Inferior parietal cortex (tissue), 1 donor: ENCODE data around the gene KRTAP10-2.
"Not testable (repeated sequence)": the region's sequence is repeated elsewhere in the genome, so short reads cannot be mapped to it uniquely, and the experiment has no call there.

Experiments used
- DNase-seq: peaks from one replicate; pipeline ENCODE4 v3.0.0-alpha.2; 2016; ENCODE audit errors: extremely low spot score

The KRTAP10-2 gene

DNA sequence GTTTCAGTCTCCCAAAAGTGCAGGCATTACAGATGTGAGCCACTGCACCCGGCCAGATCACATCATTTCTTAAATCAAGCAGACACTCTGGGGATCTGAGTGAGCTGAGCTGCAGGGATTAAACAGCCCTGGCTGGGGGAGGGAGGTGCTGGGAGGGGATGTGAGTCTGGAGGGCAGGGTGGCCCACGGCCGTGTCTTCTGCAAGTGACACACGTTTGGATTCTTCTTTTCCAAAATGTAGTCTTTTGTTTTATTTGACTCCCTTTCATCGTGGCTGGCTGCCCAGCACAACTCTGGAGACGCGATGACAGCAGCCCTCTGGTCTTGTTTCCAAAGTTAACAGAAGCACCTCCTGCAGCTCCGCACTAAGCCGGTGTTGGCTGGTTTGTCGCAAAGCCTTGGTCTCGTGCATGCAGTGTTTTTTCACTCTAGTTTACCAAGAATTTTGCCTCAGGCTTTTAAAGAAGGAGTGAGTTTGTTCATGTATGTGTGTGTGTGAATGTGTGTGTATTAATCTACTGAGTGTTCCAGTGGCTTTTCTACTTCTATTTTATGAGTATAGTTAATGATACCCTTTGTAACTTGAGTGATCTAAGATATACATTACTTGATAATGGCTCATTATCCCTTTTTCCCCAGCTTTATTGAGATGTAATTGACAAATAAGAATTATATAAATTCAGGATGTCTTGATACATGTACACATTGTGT lies 31.9 kb upstream of the KRTAP10-2 start:
- DNase-seq = no peak

DNA sequence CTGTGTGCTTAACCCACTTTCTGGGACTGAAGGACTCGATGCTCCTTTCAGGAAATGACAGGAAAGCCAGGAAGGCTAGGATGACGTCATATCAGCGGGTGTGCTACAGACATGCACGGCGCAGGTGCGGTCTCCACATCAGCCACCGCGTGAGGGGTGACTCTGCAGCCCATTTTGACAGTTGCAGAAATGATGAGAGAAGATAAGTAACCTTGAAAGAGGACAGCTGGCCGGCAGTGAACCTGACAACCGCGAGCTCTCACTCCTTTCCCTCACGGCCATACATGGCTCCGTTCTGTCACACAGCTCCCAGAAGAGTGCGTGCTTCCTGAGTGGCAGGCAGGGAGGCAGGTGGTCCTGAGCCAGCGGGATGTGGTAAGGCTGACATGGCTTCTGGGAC lies 30.8 kb upstream of the KRTAP10-2 start:
- DNase-seq = no peak

DNA sequence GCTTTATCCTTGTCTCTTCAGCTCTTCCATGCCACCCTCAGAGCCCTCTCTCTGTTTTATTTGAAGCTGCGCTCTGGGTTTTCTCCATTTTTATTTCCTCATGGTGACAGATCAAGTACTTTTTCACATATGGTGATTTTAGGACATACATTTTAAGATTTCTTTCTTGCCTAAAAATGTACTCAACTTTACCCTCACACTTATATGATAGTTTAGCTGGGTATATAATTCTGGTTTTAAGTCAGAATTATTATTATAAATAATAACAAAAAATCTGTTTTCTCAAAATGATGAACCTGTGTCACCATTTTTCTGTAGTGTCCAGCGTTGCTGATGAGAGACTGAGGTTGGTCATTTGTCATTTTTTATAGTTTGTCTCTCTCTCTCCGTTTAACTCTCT lies 29.9 kb upstream of the KRTAP10-2 start:
- DNase-seq = no peak

DNA sequence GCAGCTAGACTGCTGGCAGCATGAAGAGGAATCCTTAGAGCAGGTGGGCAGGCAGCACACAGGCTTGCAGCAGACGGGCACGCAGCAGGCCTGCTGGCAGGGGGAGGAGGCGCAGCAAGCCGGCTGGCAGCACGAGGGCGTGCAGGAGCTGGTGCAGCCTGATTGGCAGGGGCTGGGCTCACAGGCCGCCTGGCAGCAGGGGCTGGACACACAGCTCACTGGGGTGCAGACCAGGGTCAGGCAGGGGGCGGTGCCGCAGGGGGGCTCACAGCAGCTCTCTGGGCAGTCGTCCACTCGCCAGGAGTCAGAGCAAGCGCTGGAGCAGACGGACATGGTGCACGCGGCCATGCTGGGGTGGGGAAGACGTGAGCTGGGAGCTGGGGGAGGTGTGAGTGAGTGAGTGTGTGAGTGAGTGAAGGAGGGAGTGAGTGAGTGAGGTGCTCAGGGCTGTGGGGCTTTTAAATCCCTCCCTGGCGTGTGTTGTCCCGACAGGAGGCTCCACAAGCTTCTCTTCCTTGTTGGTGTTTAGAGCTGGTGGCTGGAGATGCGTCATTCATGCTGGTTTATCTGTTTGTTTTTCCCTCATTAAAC lies 29.0 kb upstream of the KRTAP10-2 start, which contains the start of gene KRTAP10-5:
Gene KRTAP10-5 (minus strand): TSS at position 374 of the 591 bp plus-strand sequence. CDS start 26 bp downstream, at position 348.
- DNase-seq = not testable (repeated sequence)

DNA sequence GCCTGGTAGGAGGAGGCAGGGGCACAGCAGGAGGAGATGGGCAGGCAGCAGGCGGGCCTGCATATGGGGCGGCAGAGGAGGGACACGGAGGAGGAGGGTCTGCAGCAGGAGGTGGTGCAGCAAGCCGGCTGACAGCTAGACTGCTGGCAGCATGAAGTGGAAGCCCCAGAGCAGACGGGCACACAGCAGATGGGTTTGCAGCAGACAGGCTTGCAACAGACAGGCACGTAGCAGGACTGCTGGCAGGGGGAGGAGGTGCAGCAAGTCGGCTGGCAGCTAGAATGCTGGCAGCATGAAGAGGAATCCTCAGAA lies 28.5 kb upstream of the KRTAP10-2 start:
- no peak for DNase-seq

DNA sequence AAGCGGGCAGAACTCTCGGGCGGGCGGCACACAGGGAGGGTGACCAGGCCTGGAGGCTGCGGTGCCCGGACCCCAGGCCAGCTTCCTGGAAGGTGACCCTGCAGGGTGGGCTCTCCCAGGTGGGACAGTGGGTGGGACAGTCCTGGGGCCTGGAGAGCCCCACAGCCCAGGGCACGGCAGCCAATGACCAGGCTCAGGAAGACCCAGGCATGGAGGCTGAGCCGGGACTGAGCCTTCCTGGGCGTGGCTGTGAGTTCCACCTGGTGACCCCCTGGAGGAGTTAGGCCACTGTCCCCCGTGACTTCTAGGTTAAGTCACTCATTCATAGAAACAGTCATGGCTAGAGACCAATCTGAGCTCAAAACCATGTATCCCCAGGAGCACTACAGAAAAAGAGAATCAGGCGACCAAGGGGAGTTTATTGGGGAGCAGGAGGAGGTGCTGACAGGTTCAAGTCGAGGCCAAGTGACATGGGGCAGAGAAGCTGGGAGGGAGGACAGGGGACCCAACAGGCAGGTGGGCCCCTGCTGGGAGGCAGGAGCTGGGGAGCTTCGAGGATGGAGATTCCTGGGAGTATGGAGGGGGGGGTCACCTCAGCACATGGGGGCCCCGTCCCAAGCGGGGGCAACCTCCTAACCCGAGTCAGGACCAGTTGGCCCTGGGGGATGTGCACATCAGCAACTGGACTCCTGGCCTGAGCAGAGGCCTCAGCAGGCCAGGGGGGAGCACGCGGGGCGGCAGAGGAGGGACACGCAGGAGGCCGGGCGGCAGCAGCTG lies 27.9 kb upstream of the KRTAP10-2 start:
- no peak for DNase-seq

DNA sequence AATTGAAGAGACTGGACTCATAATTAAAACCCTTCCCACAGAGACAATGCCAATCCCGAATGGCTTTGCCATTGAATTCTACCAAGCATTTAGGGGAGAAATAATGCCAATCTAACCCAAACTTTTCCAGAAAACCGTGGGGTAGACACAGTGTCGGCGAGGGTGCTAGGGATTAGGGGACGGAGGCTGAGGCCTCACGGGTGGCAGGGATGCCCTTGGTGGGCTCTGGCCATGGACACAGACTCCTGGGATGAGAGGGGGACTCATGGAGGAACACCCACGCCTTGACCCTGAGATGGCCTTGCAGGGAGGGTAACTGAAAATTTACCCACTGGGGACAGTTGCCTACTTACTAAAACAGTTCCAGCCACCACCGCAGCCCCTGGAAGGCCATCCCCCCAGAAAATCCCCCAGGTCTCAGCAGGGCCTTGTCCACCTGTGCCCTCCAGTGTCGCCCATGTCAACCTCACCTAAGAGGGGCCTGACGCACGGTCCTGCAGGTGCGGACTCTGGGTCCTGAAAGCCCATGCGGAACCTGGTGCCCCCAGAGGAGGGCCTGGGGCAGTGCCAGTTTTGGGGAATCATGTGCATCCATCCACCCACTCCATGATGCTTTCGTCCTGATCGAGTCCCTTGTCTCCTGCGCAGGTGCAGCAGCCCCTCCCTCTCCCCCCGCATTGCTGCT lies 27.2 kb upstream of the KRTAP10-2 start:
- no peak for DNase-seq

DNA sequence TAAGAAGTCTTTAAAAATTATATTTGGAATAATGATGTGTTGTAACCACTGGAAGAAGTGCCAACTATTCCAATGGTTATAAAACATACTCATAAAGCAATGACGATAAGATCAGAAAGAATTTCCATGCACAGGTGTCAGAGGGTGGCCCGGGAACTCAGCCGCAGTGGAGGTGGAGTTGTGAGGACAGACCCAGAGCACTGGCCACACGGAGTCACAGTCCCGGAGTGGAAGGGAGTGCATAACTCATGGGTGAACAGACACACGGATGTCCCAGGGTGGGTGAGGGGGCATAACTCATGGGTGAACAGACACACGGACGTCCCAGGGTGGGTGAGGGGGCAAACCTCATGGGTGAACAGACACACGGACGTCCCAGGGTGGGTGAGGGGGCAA lies 24.7 kb upstream of the KRTAP10-2 start:
- DNase-seq = no peak

DNA sequence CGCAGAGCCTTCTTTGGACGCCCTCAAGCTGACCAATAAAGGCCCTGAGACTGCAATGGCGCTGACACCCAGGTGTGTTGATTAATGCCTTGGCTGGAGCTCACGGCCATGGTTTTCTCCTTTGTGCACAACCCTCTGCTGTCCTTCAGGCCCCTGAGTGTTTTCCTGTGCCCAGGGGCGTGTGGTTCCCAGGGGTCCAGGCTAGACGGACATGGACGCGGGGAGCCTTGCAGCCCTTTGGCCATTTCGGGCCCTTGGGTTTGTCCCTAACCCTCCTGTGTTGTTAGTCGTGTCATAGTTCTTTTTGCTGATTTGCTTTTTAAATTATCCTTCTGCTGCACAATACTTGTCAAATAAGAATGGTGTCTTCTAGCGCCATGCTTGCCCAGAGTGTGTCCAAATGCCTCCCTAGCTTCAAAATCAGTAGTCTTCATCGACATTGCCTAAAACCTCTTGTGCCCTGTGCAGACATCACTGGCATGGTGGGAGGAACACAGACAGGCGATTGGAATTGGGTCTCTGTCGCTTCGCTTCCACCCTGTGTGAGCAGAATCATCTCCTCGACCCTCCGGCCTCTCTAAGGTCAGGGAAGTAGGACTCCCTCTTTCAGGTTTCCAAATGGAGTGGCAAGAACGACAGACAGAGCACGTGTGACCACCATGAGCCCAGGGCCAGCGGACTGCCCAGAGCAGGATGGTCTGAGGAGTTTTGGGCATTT lies 24.2 kb upstream of the KRTAP10-2 start:
- no peak for DNase-seq

DNA sequence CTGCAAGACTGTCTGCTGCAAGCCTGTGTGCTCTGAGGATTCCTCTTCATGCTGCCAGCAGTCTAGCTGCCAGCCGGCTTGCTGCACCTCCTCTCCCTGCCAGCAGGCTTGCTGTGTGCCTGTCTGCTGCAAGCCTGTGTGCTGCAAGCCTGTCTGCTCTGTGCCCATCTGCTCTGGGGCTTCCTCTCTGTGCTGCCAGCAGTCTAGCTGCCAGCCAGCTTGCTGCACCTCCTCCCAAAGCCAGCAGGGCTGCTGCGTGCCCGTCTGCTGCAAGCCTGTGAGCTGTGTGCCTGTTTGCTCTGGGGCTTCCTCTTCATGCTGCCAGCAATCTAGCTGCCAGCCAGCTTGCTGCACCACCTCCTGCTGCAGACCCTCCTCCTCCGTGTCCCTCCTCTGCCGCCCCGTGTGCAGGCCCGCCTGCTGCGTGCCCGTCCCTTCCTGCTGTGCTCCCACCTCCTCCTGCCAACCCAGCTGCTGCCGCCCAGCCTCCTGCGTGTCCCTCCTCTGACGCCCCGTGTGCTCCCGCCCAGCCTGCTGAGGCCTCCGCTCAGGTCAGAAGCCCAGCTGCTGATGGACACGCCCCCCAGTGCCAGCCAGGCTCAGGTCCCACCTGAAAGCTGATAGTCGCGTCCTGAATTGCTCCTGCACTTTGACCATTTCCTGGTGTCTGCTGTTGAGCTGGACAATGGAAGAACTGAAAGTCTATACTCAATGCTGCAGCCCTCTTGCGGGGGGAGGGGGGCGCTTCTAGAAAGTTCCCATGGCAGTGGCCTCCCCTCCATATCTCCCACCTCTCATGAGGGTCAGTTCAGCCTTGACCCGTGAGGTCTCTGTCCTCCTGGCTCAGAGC lies 23.4 kb upstream of the KRTAP10-2 start:
- no peak for DNase-seq

DNA sequence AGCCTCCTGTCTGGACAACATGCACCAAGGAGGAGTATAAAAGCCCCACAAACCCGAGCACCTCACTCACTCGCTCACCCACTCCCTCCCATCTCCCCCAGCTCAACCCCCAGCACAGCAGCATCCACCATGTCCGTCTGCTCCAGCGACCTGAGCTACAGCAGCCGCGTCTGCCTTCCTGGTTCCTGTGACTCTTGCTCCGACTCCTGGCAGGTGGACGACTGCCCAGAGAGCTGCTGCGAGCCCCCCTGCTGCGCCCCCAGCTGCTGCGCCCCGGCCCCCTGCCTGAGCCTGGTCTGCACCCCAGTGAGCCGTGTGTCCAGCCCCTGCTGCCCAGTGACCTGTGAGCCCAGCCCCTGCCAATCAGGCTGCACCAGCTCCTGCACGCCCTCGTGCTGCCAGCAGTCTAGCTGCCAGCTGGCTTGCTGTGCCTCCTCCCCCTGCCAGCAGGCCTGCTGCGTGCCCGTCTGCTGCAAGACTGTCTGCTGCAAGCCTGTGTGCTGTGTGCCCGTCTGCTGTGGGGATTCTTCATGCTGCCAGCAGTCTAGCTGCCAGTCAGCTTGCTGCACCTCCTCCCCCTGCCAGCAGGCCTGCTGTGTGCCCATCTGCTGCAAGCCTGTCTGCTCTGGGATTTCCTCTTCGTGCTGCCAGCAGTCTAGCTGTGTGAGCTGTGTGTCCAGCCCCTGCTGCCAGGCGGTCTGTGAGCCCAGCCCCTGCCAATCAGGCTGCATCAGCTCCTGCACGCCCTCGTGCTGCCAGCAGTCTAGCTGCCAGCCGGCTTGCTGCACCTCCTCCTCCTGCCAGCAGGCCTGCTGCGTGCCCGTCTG lies 22.5 kb upstream of the KRTAP10-2 start, which contains the start of gene KRTAP10-4:
Gene KRTAP10-4 (plus strand): TSS at position 100 of the 827 bp plus-strand sequence. CDS start 30 bp downstream, at position 130.
- DNase-seq = not testable (repeated sequence)

DNA sequence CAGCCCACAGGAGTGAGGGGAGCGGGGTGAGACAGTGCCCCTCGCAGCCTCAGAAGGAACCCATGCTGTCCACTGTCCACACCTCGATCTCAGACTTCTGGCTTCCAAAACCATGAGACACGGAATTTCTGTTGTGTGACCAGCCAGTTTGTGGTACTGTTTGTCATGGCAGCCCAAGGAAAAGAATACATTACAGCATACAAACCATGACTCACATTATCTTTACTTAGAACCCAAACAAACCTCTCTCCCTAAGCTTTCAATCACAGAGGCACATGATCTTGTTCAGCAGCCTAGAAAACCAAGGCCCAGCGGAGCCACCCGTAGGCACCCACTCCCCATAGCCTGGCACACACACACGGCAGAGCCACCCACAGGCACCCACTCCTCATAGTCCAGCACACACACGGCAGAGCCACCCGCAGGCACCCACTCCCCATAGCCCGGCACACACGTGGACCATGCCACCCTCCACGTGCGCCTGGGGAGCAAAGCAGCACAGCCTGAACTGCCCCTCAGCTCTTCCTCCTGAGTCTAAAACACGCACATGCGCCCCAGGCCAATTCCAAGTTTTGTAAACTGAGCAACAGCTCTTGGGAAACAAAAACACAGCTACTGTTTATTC lies 21.8 kb upstream of the KRTAP10-2 start:
- no peak for DNase-seq

DNA sequence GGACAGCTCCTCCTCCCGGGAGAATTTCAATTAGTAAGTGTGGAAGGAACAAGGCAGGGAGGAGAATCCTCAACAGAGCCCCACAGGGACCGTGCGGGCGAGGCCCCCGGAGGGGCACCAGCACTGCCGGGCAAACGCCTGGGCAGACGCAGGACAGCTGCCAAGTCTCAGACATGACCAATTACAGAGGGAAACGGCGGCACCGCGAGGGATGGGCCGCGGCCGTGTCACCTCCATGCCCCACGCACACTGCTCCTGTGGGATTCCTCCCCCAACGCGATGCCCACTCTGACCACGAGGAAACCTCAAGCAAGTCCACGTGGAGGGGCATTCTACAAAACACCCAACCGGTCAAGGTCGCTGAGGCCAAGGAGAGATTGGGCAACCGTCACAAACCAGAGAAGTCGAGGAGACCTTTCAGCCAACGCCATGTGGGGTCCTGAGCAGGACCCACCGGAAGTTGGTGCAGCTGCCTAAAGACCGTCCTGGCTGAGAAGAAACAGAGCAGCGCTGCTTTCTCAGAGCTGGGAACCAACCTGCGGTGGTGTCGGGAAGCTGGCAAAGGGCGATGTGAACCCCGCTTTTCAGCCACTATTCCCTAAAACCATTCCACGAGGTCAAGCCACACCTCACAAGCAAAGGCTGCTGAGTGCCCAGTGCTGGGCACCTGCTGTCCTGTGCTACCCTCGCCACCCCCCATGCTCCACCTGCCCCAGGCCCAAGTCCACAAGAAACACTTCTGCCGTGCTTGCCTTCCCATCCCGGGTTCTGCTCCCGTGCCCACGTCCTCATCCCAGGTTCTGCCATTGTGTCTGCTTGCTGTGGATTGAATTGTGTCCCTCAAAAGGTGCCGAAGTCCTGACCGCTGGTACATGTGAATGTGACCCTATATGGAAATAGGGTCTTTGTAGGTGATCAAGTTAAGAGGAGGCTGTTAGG lies 20.8 kb upstream of the KRTAP10-2 start:
- DNase-seq = no peak

DNA sequence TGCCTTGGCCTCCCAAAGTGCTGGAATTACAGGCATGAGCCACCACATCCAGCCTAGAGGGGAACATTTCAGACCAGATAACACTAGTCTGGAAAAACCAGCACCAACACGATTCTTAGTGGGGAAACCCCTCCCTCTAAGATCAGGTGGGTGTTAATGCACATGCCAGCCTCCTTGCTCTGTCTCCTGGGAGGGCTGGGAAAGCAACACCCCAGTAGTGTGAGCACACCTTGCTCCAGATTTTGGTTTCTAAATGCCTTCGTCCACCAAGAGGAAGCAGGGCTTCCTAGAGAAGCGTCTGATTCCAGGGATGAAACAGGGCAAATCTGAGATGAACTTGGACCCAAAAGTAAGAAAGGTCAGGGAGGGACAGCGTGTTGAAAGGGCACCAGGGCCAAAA lies 20.0 kb upstream of the KRTAP10-2 start:
- no peak for DNase-seq

DNA sequence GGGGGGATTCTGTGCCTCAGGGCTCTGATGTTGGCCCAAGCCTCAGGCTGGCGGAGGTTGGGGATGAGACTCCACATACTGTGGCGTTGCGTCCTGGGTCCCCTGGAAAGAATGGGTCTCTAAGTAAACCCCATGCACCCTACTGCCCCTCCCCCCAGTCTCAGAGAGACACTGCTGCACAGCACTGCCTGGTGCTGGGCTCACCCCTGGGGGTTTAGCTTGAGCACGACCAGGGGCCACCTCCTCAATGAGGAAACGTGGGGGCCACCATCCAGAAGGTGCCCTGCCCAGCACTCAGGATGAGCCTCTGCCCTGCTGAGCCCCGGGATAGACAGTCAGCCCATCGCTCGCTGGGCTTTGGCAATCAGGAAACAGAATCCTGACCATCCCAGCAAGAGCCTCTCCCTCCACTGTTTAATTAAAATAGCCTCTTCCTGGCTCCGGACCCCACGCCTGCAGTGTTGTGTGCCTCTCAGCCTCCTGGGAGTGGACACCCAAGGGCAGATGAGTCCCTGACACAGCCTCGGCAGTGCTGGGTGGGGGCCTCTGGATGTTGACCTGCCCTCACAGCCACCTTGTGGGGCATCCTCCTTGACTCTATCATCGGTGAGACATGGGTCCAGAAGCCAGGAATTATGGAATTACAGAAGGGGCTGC lies 18.7 kb upstream of the KRTAP10-2 start:
- no peak for DNase-seq

DNA sequence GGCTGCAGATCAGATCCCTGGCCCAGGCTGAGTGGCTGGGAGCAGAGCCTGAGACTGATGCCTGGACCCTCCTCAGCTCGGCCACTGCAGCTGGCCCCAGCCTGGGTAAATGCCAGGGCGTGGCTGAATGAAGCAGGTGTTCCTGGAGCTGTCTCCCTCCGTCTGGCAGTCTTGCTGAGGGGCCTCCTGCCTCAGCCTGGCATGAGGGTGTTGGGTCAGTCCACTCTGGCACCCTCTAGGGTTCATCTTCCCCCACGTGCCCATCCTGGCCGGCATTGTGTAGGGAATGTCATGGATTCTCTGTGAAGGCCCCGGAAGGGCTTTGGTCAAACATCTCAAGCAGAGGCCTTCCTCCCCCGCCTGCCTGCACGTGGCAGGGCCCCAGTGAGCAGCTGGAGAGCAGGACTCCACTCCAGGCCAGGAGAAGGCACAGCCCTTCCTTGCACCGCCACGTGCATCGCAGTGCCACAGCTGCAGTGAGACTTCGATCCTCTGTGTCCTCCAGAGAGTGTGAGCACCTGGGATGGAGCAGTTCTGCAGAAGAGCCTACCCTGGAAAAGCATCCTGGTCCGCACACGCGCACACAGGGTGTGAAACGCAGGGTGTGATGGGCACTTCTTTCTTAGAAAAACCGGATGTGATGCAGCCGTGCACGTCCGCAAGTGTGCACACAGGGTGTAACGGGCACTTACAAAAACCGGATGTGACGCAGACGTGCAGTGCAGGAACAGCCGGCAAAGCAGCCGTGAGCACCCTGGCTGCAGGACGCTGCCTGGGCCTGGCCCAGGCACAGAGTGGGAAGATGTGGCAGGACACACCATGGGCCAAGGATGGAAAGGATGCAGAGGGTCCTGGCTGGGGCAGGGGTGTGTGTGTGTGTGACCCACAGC lies 17.6 kb upstream of the KRTAP10-2 start:
- no peak for DNase-seq

DNA sequence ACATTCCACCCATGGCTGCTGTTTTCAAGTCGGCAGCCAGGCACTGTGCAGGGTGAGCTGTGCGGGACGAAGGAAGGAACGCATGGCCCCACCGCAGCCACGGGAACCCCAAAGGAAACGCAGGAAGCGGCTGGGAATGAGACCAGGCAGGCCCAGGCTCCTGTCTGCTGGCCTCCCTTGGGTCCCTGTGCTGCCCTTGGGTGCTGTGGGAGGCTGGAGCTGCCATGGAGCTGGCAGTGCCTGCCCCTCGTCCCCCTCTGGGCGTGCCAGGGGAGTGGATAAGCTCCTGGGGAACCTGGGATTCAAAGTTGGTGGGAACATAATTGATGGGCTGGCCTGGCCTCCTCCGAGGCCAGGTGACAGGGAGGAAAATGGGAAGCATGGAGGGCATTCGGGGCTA lies 17.0 kb upstream of the KRTAP10-2 start:
- DNase-seq = no peak
